K562 (cell line): ENCODE results near the gene POLR2L. TPM values are rescaled to one million over a fixed set of nuclear protein-coding genes. Genes with fewer than 3 reads are reported as not detected.

ENCODE experiments used
- CEBPG ChIP-seq, 3 experiments: fragments of 200-800 bp in 1 of 3; sonication (Bioruptor generic) in 1 of 3; sonication (generic) in 1 of 3; formaldehyde crosslinking in 1 of 3; IDR thresholded peaks in 2 of 3; conservative IDR thresholded peaks in 1 of 3; 2 replicates each; pipeline versions ENCODE4 v1.6.1 to v1.8.0; 2016 to 2022; ENCODE audit warnings: missing compliant biosample characterization in 2 of 3, missing genetic modification characterization in 2 of 3, mild to moderate bottlenecking in 1 of 3, missing genetic modification reagents in 1 of 3
- E2F6 ChIP-seq, 2 experiments: IDR thresholded peaks; 2 replicates each; pipeline ENCODE4 v1.6.1; 2011; ENCODE audit warnings: borderline replicate concordance in 1 of 2, control low read depth in 1 of 2, low read depth in 1 of 2, low read length in 1 of 2, mild to moderate bottlenecking in 1 of 2, mixed read lengths in 1 of 2, moderate library complexity in 1 of 2; ENCODE audit not compliant: insufficient read depth in 1 of 2, insufficient read length in 1 of 2, poor library complexity in 1 of 2, severe bottlenecking in 1 of 2; ENCODE audit errors: extremely low read depth in 1 of 2
- FOS ChIP-seq: IDR thresholded peaks from 3 replicates; pipeline ENCODE4 v1.6.1; 2011; ENCODE audit not compliant: insufficient read length; ENCODE audit errors: extremely low read depth
- GTF2E2 ChIP-seq: fragments of 200-800 bp; sonication (Bioruptor generic); IDR thresholded peaks from 2 replicates; pipeline ENCODE4 v1.6.1; 2016; ENCODE audit warnings: missing genetic modification characterization, missing compliant biosample characterization
- HOXB6 ChIP-seq: fragments of 250-450 bp; sonication (Bioruptor Pico); IDR thresholded peaks from 2 replicates; pipeline ENCODE4 v1.5.1; 2022; ENCODE audit warnings: mild to moderate bottlenecking, borderline replicate concordance
- MECOM ChIP-seq: fragments of 250-450 bp; sonication (Bioruptor Pico); IDR thresholded peaks from 2 replicates; pipeline ENCODE4 v1.8.0; 2022; ENCODE audit warnings: inconsistent platforms
- MXD1 ChIP-seq: fragments of 250-450 bp; sonication (Bioruptor Pico); IDR thresholded peaks from 2 replicates; pipeline ENCODE4 v1.8.0; 2021; ENCODE audit warnings: borderline replicate concordance, mild to moderate bottlenecking, moderate library complexity; ENCODE audit not compliant: poor library complexity, severe bottlenecking
- PHTF2 ChIP-seq: fragments of 250-450 bp; sonication (Bioruptor Pico); IDR thresholded peaks from 2 replicates; pipeline ENCODE4 v1.5.0; 2021; ENCODE audit warnings: mild to moderate bottlenecking
- RBM15 ChIP-seq: fragments of 200-400 bp; formaldehyde crosslinking; IDR thresholded peaks from 2 replicates; pipeline ENCODE4 v1.6.1; 2018; ENCODE audit warnings: mild to moderate bottlenecking, low read length, moderate library complexity; ENCODE audit not compliant: insufficient read depth
- RUNX1 ChIP-seq: sonication (generic); IDR thresholded peaks from 2 replicates; pipeline ENCODE4 v1.6.1; 2016; ENCODE audit warnings: antibody characterized with exemption, low read depth
- SP1 ChIP-seq: sonication (generic); formaldehyde crosslinking; IDR thresholded peaks from 2 replicates; pipeline ENCODE4 v1.8.1; 2022; ENCODE audit warnings: mild to moderate bottlenecking, missing genetic modification reagents
- SUPT5H ChIP-seq: fragments of 450-650 bp; IDR thresholded peaks from 2 replicates; pipeline ENCODE4 v1.6.1; 2016
- TAF15 ChIP-seq: fragments of 200-400 bp; formaldehyde crosslinking; IDR thresholded peaks from 2 replicates; pipeline ENCODE4 v1.6.1; 2017; ENCODE audit warnings: mild to moderate bottlenecking, low read depth, low read length, moderate library complexity
- USF1 ChIP-seq: sonication (generic); formaldehyde crosslinking; IDR thresholded peaks from 2 replicates; pipeline ENCODE4 v1.9.0; 2022; ENCODE audit warnings: mild to moderate bottlenecking, missing genetic modification reagents
- ZBTB2 ChIP-seq: fragments of 450-650 bp; IDR thresholded peaks from 2 replicates; pipeline ENCODE4 v1.6.1; 2016; ENCODE audit warnings: antibody characterized with exemption
- ZHX1 ChIP-seq: fragments of 150-350 bp; conservative IDR thresholded peaks from 2 replicates; pipeline ENCODE4 v1.6.1; 2014; ENCODE audit warnings: low read length
- ZNF124 ChIP-seq: sonication (generic); formaldehyde crosslinking; IDR thresholded peaks from 2 replicates; pipeline ENCODE4 v1.8.1; 2022; ENCODE audit warnings: missing genetic modification reagents
- ZNF175 ChIP-seq: fragments of 200-800 bp; sonication (Bioruptor generic); IDR thresholded peaks from 2 replicates; pipeline ENCODE4 v1.6.1; 2016; ENCODE audit warnings: low read depth, mild to moderate bottlenecking, missing genetic modification characterization, missing compliant biosample characterization
- ZNF384 ChIP-seq: IDR thresholded peaks from 2 replicates; pipeline ENCODE4 v1.6.1; 2012; ENCODE audit warnings: low read depth, low read length, improper control_type of control experiment
- ZNF780A ChIP-seq: fragments of 250-450 bp; sonication (Bioruptor Pico); IDR thresholded peaks from 2 replicates; pipeline ENCODE4 v1.5.0; 2021; ENCODE audit warnings: mild to moderate bottlenecking
- ZZZ3 ChIP-seq: fragments of 450-650 bp; IDR thresholded peaks from 2 replicates; pipeline ENCODE4 v1.6.1; 2016; ENCODE audit warnings: antibody characterized with exemption, mild to moderate bottlenecking, moderate library complexity
- polyA plus RNA-seq, 8 experiments: library from polyadenylated mRNA; depleted of rRNA in 4 of 8; stranded (reverse) in 5 of 8; unstranded in 3 of 8; fragments of >200 nt; fragmentation: Nextera tagmentation in 2 of 8; fragmentation: Illumina TruSeq in 1 of 8; extraction: Ambion mirVana in 2 of 8; extraction: Trizol in 1 of 8; gene quantifications; 2 replicates each; pipeline versions ENCODE4 v1.2.1 to v1.2.3, GENCODE V29; 2011 to 2014; ENCODE audit warnings: inconsistent platforms in 1 of 8, missing spikeins in 1 of 8
- total RNA-seq, 7 experiments: library from RNA; depleted of rRNA in 6 of 7; stranded (reverse); fragments of >200 nt in 6 of 7; fragmentation: Illumina TruSeq in 2 of 7; extraction: Trizol in 2 of 7; gene quantifications; 2 replicates each; pipeline versions ENCODE4 v1.2.1 to v1.2.3, GENCODE V29; 2011 to 2021; ENCODE audit warnings: low replicate concordance in 1 of 7

The POLR2L gene
- total and polyA plus RNA-seq, 9 of the 15 experiments (the other 6 are each of a cell fraction or from before 2014, with no cell fraction given): 38.3 to 688 (median 108) TPM

GRCh38 chr11:832529-833113 lies 9.7 kb downstream of the POLR2L start, which contains the start of gene CD151 (continued):
- TF ChIP-seq CEBPG (CRISPR knock-in tag; IDR thresholded peaks at IDR 0.05) (0 out of 2 replicates have a peak, but pooled peaks have one; percentile 8), CEBPG (tag; conservative IDR thresholded peaks at IDR 0.05 in 1 of 2, IDR thresholded peaks at IDR 0.05 in 1 of 2) (no peak), ZNF780A (CRISPR knock-in tag) (no peak), TAF15 (no peak), RUNX1 (no peak), MECOM (CRISPR knock-in tag) (no peak), ZNF384 (no peak), ZHX1 (no peak), ZNF124 (no peak), HOXB6 (no peak), SUPT5H (peak; percentile 52), FOS (no peak), E2F6 (IDR thresholded peaks at IDR 0.05; ENCODE audit: borderline replicate concordance in 1 of 2, extremely low read depth in 1 of 2, insufficient read depth in 1 of 2, insufficient read length in 1 of 2, low read depth in 1 of 2, low read length in 1 of 2, poor library complexity in 1 of 2, severe bottlenecking in 1 of 2) (peak in 1 of 2 experiments; percentile 69), GTF2E2 (tag) (no peak), MXD1 (CRISPR knock-in tag) (no peak), ZZZ3 (no peak), RBM15 (no peak), ZNF175 (CRISPR knock-in tag) (no peak), USF1 (CRISPR knock-in tag) (no peak), PHTF2 (CRISPR knock-in tag) (no peak), ZBTB2 (0 out of 2 replicates have a peak, but pooled peaks have one; percentile 29), SP1 (CRISPR knock-in tag) (peak; percentile 50; the same call in 1 of the 2 replicates)
